HCT116 (cell line): ENCODE measurements around the gene KYNU. TPM values are rescaled to one million over a fixed set of nuclear protein-coding genes. Genes with fewer than 3 reads are reported as not detected.

Source experiments
- ATAC-seq: fragments of 200-7000 bp; cut with Tn5 transposase; 2 replicates; pipeline ENCODE4 v1.9.1; 2020; ENCODE audit warnings: mild to moderate bottlenecking, moderate library complexity
- BruUV-seq: library from RNA; stranded (reverse); fragments of 400-500 nt; replicated peaks from 2 replicates; lab custom pipeline; 2021; lab: Mats Ljungman, UMichigan
- CTCF ChIA-PET: fragments of 300-600 bp; sonication (Branson Sonifier 250); formaldehyde crosslinking; loops from one replicate; lab custom pipeline; 2021; ENCODE audit warnings: antibody characterized with exemption; lab: Charles Lee
- POLR2A ChIA-PET: fragments of 300-600, 350-600 bp; sonication (Branson Sonifier 250); formaldehyde crosslinking; loops from one replicate; lab custom pipeline; 2021; ENCODE audit warnings: antibody characterized with exemption; lab: Charles Lee
- RAD21 ChIA-PET, 2 experiments: fragments of 300-600 bp; sonication (Branson Sonifier 250); formaldehyde crosslinking; loops; one replicate each; lab custom pipeline; 2023; ENCODE audit warnings: low total read pairs in 2 of 2; ENCODE audit not compliant: uncharacterized antibody in 2 of 2, unreplicated experiment in 2 of 2, low non-redundant PET in 1 of 2; lab: Charles Lee
- DNase-seq: peaks from one replicate; pipeline ENCODE4 v3.0.0-alpha.2; 2010; ENCODE audit warnings: low read depth, low spot score
- H2AFZ ChIP-seq: fragments of 200-600 bp; shearing (Covaris generic), sonication (generic); 2 replicates; pipeline ENCODE4 v1.6.1; 2017; ENCODE audit warnings: low read depth, mixed run types, mixed read lengths, antibody characterized with exemption, low read length; ENCODE audit not compliant: poor library complexity, severe bottlenecking
- H3K27ac ChIP-seq: 2 replicates; pipeline ENCODE4 v1.5.1; 2012; ENCODE audit warnings: low read depth, low read length
- H3K27me3 ChIP-seq: fragments of 200-600 bp; sonication (generic); 2 replicates; pipeline ENCODE4 v1.6.1; 2016; ENCODE audit warnings: mixed run types, low read length, mixed read lengths; ENCODE audit not compliant: insufficient read depth
- H3K36me3 ChIP-seq, 2 experiments: fragments of 200-500 bp in 1 of 2; fragments of 200-600 bp in 1 of 2; sonication (Bioruptor generic) in 1 of 2; sonication (generic) in 1 of 2; 2 replicates each; pipeline versions ENCODE4 v1.5.1 to v1.6.1; 2014 to 2016; ENCODE audit warnings: low read length in 2 of 2, inconsistent platforms in 1 of 2, mixed read lengths in 1 of 2, mixed run types in 1 of 2; ENCODE audit not compliant: insufficient read depth in 2 of 2, control insufficient read depth in 1 of 2
- H3K4me1 ChIP-seq, 2 experiments: fragments of 200-600 bp in 1 of 2; sonication (generic) in 1 of 2; 2 replicates each; pipeline versions ENCODE4 v1.5.1 to v1.6.1; 2012 to 2017; ENCODE audit warnings: low read length in 2 of 2, inconsistent platforms in 1 of 2, mild to moderate bottlenecking in 1 of 2, mixed read lengths in 1 of 2, mixed run types in 1 of 2, moderate library complexity in 1 of 2; ENCODE audit not compliant: insufficient read depth in 2 of 2, control insufficient read depth in 1 of 2
- H3K4me2 ChIP-seq: fragments of 200-600 bp; sonication (generic); 2 replicates; pipeline ENCODE4 v1.6.1; 2017; ENCODE audit warnings: mixed run types, low read length, mixed read lengths
- H3K4me3 ChIP-seq, 2 experiments: fragments of 200-600 bp in 1 of 2; sonication (generic) in 1 of 2; replicated peaks in 1 of 2; 2 replicates each; pipeline ENCODE4 v1.5.1; 2011 to 2016; ENCODE audit warnings: low read length in 2 of 2, control low read depth in 1 of 2, low read depth in 1 of 2, mild to moderate bottlenecking in 1 of 2, mixed read lengths in 1 of 2, mixed run types in 1 of 2
- H3K79me2 ChIP-seq: fragments of 200-600 bp; sonication (generic); 2 replicates; pipeline ENCODE4 v1.6.1; 2017; ENCODE audit warnings: mild to moderate bottlenecking, mixed run types, low read length, moderate library complexity, mixed read lengths; ENCODE audit not compliant: insufficient read depth
- H3K9ac ChIP-seq: fragments of 200-600 bp; sonication (generic); 2 replicates; pipeline ENCODE4 v1.6.1; 2016; ENCODE audit warnings: low read length, mixed read lengths
- H3K9me2 ChIP-seq: fragments of 200-600 bp; sonication (generic), shearing (Covaris generic); 2 replicates; pipeline ENCODE4 v1.6.1; 2017; ENCODE audit warnings: mixed run types, mild to moderate bottlenecking, moderate library complexity; ENCODE audit not compliant: insufficient read depth
- H3K9me3 ChIP-seq, 2 experiments: fragments of 200-500 bp in 1 of 2; fragments of 200-600 bp in 1 of 2; sonication (Bioruptor generic) in 1 of 2; sonication (generic) in 1 of 2; 2 replicates each; pipeline ENCODE4 v1.6.1; 2014 to 2017; ENCODE audit warnings: low read length in 2 of 2, mixed read lengths in 2 of 2, inconsistent platforms in 1 of 2, low read depth in 1 of 2, mild to moderate bottlenecking in 1 of 2, mixed run types in 1 of 2, moderate library complexity in 1 of 2; ENCODE audit not compliant: control insufficient read depth in 1 of 2, insufficient read depth in 1 of 2
- H4K20me1 ChIP-seq: fragments of 200-600 bp; sonication (generic), shearing (Covaris generic); 2 replicates; pipeline ENCODE4 v1.6.1; 2017; ENCODE audit warnings: mixed run types, mild to moderate bottlenecking, moderate library complexity; ENCODE audit not compliant: insufficient read depth
- CEBPB ChIP-seq: IDR thresholded peaks from 2 replicates; pipeline ENCODE4 v1.6.1; 2012; ENCODE audit warnings: low read depth
- EGR1 ChIP-seq: IDR thresholded peaks from 2 replicates; pipeline ENCODE4 v1.6.1; 2012; ENCODE audit warnings: low read depth
- EZH2phosphoT487 ChIP-seq: fragments of 200-600 bp; IDR thresholded peaks from 2 replicates; pipeline ENCODE4 v1.6.1; 2018; ENCODE audit warnings: antibody characterized with exemption, borderline replicate concordance
- RAD21 ChIP-seq: IDR thresholded peaks from 2 replicates; pipeline ENCODE4 v1.6.1; 2012; ENCODE audit warnings: low read depth, mild to moderate bottlenecking
- SRF ChIP-seq: IDR thresholded peaks from 2 replicates; pipeline ENCODE4 v1.6.1; 2012; ENCODE audit warnings: low read depth
- intact Hi-C: fragments of 100-400 bp; cut with micrococcal nuclease; formaldehyde crosslinking; loops from 2 replicates; pipeline ENCODE4 v1.10.0; 2022
- total RNA-seq: library from RNA; stranded (reverse); gene quantifications from one replicate; pipeline ENCODE4 v1.2.1, GENCODE V29; 2021; ENCODE audit not compliant: unreplicated experiment
- TF ChIP-seq, protein P1 (sequence below): IDR thresholded peaks from 2 replicates; pipeline ENCODE4 v1.6.1; 2012
- TF ChIP-seq, protein P2 (sequence below): IDR thresholded peaks from 2 replicates; pipeline ENCODE4 v1.6.1; 2012; ENCODE audit warnings: low read depth

KYNU gene
- total RNA-seq, 1 experiment from 2014 or later, result 0.22 TPM

GRCh38 chr2:142967060-142967459 is 89.6 kb downstream of the KYNU start:
- H3K36me3 ChIP-seq, result no peaks in the 10 kb centered on the region
- ChIA-PET CTCF (no interaction called here), RAD21 (no interaction called here), POLR2A (no interaction called here)
- H3K27me3 ChIP-seq, result no peaks in the 10 kb centered on the region
- no peaks in the 10 kb centered on the region for H3K4me1 ChIP-seq
- no peaks in the 10 kb centered on the region for H4K20me1 ChIP-seq
- H3K79me2 ChIP-seq, result no peaks in the 10 kb centered on the region
- no peak for ATAC-seq
- no TSS peak for BruUV-seq
- no peak overlapping the region for H3K4me3 ChIP-seq
- intact Hi-C loops, result no loop called here
- no peak overlapping the region for H2AFZ ChIP-seq
- no peak for DNase-seq
- no peaks in the 10 kb centered on the region; the same call in 1 of the 2 replicates for H3K9me2 ChIP-seq
- no peak overlapping the region for H3K27ac ChIP-seq
- no peaks in the 10 kb centered on the region for H3K9me3 ChIP-seq
- H3K9ac ChIP-seq, result no peak overlapping the region
- H3K4me2 ChIP-seq, result no peak overlapping the region
- TF ChIP-seq, protein P1, sequence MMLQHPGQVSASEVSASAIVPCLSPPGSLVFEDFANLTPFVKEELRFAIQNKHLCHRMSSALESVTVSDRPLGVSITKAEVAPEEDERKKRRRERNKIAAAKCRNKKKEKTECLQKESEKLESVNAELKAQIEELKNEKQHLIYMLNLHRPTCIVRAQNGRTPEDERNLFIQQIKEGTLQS, result no peak
- no peak for TF ChIP-seq SRF
- TF ChIP-seq RAD21, result no peak
- TF ChIP-seq, protein P2, sequence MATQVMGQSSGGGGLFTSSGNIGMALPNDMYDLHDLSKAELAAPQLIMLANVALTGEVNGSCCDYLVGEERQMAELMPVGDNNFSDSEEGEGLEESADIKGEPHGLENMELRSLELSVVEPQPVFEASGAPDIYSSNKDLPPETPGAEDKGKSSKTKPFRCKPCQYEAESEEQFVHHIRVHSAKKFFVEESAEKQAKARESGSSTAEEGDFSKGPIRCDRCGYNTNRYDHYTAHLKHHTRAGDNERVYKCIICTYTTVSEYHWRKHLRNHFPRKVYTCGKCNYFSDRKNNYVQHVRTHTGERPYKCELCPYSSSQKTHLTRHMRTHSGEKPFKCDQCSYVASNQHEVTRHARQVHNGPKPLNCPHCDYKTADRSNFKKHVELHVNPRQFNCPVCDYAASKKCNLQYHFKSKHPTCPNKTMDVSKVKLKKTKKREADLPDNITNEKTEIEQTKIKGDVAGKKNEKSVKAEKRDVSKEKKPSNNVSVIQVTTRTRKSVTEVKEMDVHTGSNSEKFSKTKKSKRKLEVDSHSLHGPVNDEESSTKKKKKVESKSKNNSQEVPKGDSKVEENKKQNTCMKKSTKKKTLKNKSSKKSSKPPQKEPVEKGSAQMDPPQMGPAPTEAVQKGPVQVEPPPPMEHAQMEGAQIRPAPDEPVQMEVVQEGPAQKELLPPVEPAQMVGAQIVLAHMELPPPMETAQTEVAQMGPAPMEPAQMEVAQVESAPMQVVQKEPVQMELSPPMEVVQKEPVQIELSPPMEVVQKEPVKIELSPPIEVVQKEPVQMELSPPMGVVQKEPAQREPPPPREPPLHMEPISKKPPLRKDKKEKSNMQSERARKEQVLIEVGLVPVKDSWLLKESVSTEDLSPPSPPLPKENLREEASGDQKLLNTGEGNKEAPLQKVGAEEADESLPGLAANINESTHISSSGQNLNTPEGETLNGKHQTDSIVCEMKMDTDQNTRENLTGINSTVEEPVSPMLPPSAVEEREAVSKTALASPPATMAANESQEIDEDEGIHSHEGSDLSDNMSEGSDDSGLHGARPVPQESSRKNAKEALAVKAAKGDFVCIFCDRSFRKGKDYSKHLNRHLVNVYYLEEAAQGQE, result no peak
- no peak for TF ChIP-seq EGR1
- no peak for TF ChIP-seq EZH2phosphoT487
- TF ChIP-seq CEBPB, result no peak
- TF ChIP-seq, all 23 proteins: peak for 0
